Hepatocyte (in vitro differentiated cells): ENCODE measurements around the gene RBM4. TPM values are rescaled to one million over a fixed set of nuclear protein-coding genes. Genes with fewer than 3 reads are reported as not detected.

Experiments
- DNase-seq: peaks from one replicate; pipeline ENCODE4 v3.0.0-alpha.2; 2016; ENCODE audit warnings: low spot score
- H2AFZ ChIP-seq: fragments of 200-600 bp; sonication (generic); 2 replicates; pipeline ENCODE4 v1.6.0; 2016; ENCODE audit warnings: antibody characterized with exemption, mild to moderate bottlenecking
- H3K27ac ChIP-seq: fragments of 200-600 bp; sonication (generic); 2 replicates; pipeline ENCODE4 v1.5.1; 2016; ENCODE audit warnings: mild to moderate bottlenecking
- H3K27me3 ChIP-seq: fragments of 200-600 bp; sonication (generic); 2 replicates; pipeline ENCODE4 v1.6.1; 2016
- H3K36me3 ChIP-seq: fragments of 200-600 bp; sonication (generic); replicated peaks from 2 replicates; pipeline ENCODE4 v1.5.1; 2016; ENCODE audit warnings: low read depth; ENCODE audit not compliant: insufficient read depth
- H3K4me1 ChIP-seq: fragments of 200-600 bp; sonication (generic); 2 replicates; pipeline ENCODE4 v1.5.1; 2016; ENCODE audit warnings: mild to moderate bottlenecking, moderate library complexity; ENCODE audit not compliant: insufficient read depth
- H3K4me2 ChIP-seq: fragments of 200-600 bp; sonication (generic); 2 replicates; pipeline ENCODE4 v1.6.0; 2016
- H3K4me3 ChIP-seq: fragments of 200-600 bp; sonication (generic); 2 replicates; pipeline ENCODE4 v1.5.1; 2016; ENCODE audit warnings: mild to moderate bottlenecking
- H3K79me2 ChIP-seq: fragments of 200-600 bp; sonication (generic); 2 replicates; pipeline ENCODE4 v1.6.0; 2017; ENCODE audit warnings: mild to moderate bottlenecking
- H3K9me2 ChIP-seq: fragments of 200-600 bp; sonication (generic); replicated peaks from 2 replicates; pipeline ENCODE4 v1.6.0; 2017; ENCODE audit warnings: mild to moderate bottlenecking; ENCODE audit not compliant: insufficient read depth
- H3K9me3 ChIP-seq: fragments of 200-600 bp; sonication (generic); 2 replicates; pipeline ENCODE4 v1.5.1; 2016; ENCODE audit warnings: low read depth, mild to moderate bottlenecking
- H4K20me1 ChIP-seq: fragments of 200-600 bp; sonication (generic); 2 replicates; pipeline ENCODE4 v1.6.0; 2016; ENCODE audit warnings: mild to moderate bottlenecking; ENCODE audit not compliant: insufficient read depth, poor library complexity, severe bottlenecking
- EZH2 ChIP-seq: fragments of 200-600 bp; sonication (generic); IDR thresholded peaks from 2 replicates; pipeline ENCODE4 v1.6.1; 2016; ENCODE audit warnings: antibody characterized with exemption, mild to moderate bottlenecking, borderline replicate concordance
- EZH2phosphoT487 ChIP-seq: fragments of 200-600 bp; sonication (generic); IDR thresholded peaks from one replicate; pipeline ENCODE4 v1.6.1; 2018; ENCODE audit warnings: antibody characterized with exemption, mild to moderate bottlenecking, low read depth, moderate library complexity; ENCODE audit not compliant: unreplicated experiment, severe bottlenecking
- whole genome bisulfite sequencing: methylation state at CpG from one replicate; pipeline ENCODE4 v1.1.6; 2016; ENCODE audit warnings: low lambda C conversion rate; ENCODE audit errors: missing lambda C conversion rate; 5-methylcytosine and 5-hydroxymethylcytosine counted together
- polyA plus RNA-seq: library from polyadenylated mRNA; unstranded; fragments of >200 nt; fragmentation: Nextera tagmentation; extraction: Ambion mirVana; gene quantifications from 2 replicates; pipeline ENCODE4 v1.2.1, GENCODE V29; 2016
- total RNA-seq: library from RNA; depleted of rRNA; stranded (reverse); fragments of >200 nt; gene quantifications from 2 replicates; pipeline ENCODE4 v1.2.3, GENCODE V29; 2014
- TF ChIP-seq, protein P1 (sequence below): fragments of 200-600 bp; sonication (generic); IDR thresholded peaks from 2 replicates; pipeline ENCODE4 v1.5.1; 2016; ENCODE audit warnings: antibody characterized with exemption, mild to moderate bottlenecking; ENCODE audit not compliant: poor library complexity

Gene RBM4
- total and polyA plus RNA-seq, 2 experiments from 2014 or later, result 139 to 150 TPM

GRCh38 chr11:66626382-66626781 is 12.1 kb upstream of the RBM4 start:
- Histone ChIP-seq H3K9me3 (no peaks in the 10 kb centered on the region), H3K4me2 (no peak overlapping the region), H3K27ac (no peak overlapping the region), H3K36me3 (no peaks in the 10 kb centered on the region), H2AFZ (no peak overlapping the region), H4K20me1 (peaks cover 98% of the 10 kb centered on the region), H3K9me2 (no peaks in the 10 kb centered on the region), H3K27me3 (no peaks in the 10 kb centered on the region), H3K4me1 (peaks cover 4% of the 10 kb centered on the region), H3K4me3 (no peak overlapping the region), H3K79me2 (peaks cover 100% of the 10 kb centered on the region)
- TF ChIP-seq EZH2phosphoT487, result no peak
- TF ChIP-seq, protein P1, sequence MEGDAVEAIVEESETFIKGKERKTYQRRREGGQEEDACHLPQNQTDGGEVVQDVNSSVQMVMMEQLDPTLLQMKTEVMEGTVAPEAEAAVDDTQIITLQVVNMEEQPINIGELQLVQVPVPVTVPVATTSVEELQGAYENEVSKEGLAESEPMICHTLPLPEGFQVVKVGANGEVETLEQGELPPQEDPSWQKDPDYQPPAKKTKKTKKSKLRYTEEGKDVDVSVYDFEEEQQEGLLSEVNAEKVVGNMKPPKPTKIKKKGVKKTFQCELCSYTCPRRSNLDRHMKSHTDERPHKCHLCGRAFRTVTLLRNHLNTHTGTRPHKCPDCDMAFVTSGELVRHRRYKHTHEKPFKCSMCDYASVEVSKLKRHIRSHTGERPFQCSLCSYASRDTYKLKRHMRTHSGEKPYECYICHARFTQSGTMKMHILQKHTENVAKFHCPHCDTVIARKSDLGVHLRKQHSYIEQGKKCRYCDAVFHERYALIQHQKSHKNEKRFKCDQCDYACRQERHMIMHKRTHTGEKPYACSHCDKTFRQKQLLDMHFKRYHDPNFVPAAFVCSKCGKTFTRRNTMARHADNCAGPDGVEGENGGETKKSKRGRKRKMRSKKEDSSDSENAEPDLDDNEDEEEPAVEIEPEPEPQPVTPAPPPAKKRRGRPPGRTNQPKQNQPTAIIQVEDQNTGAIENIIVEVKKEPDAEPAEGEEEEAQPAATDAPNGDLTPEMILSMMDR, result no peak
- TF ChIP-seq EZH2, result no peak
- no peak for DNase-seq
- WGBS, result 98% methylated on average over 23 of the region's 25 CpGs

- H3K79me2 ChIP-seq, result peaks cover 100% of the 10 kb centered on the region
- H3K4me2 ChIP-seq, result no peak overlapping the region
- no peak overlapping the region for H2AFZ ChIP-seq
- no peak for TF ChIP-seq EZH2phosphoT487
- no peaks in the 10 kb centered on the region for H3K9me2 ChIP-seq
- H3K4me1 ChIP-seq, result peaks cover 2% of the 10 kb centered on the region
- H3K4me3 ChIP-seq, result no peak overlapping the region
- no peaks in the 10 kb centered on the region for H3K36me3 ChIP-seq
- DNase-seq, result no peak
- no peak overlapping the region for H3K27ac ChIP-seq
- over 99% methylated on average over 7 of the region's 7 CpGs for WGBS
- peaks cover 98% of the 10 kb centered on the region for H4K20me1 ChIP-seq
- no peaks in the 10 kb centered on the region for H3K27me3 ChIP-seq
- no peaks in the 10 kb centered on the region for H3K9me3 ChIP-seq
These were observed 11.6 kb upstream of the RBM4 start for GRCh38 chr11:66626926-66627325.

GRCh38 chr11:66628061-66628603 is 10.4 kb upstream of the RBM4 start:
- H3K79me2 ChIP-seq, result peaks cover 100% of the 10 kb centered on the region
- no peak overlapping the region for H3K4me2 ChIP-seq
- no peak overlapping the region for H3K4me3 ChIP-seq
- no peak overlapping the region for H2AFZ ChIP-seq
- H3K4me1 ChIP-seq, result no peaks in the 10 kb centered on the region
- no peaks in the 10 kb centered on the region for H3K9me2 ChIP-seq
- H3K27ac ChIP-seq, result no peak overlapping the region
- peaks cover 98% of the 10 kb centered on the region for H4K20me1 ChIP-seq
- no peaks in the 10 kb centered on the region for H3K9me3 ChIP-seq
- H3K36me3 ChIP-seq, result no peaks in the 10 kb centered on the region
- no peak for TF ChIP-seq EZH2
- DNase-seq, result no peak
- WGBS, result 98% methylated on average over 7 of the region's 7 CpGs
- no peaks in the 10 kb centered on the region for H3K27me3 ChIP-seq

GRCh38 chr11:66629356-66629755 is 9.1 kb upstream of the RBM4 start:
- no peaks in the 10 kb centered on the region for H3K36me3 ChIP-seq
- TF ChIP-seq, protein P1, result no peak
- TF ChIP-seq EZH2phosphoT487, result no peak
- no peak for TF ChIP-seq EZH2
- H3K4me1 ChIP-seq, result no peaks in the 10 kb centered on the region
- H3K27ac ChIP-seq, result no peak overlapping the region
- WGBS, result 90% methylated on average over 2 of the region's 2 CpGs
- H3K79me2 ChIP-seq, result peaks cover 100% of the 10 kb centered on the region
- H2AFZ ChIP-seq, result no peak overlapping the region
- H3K9me2 ChIP-seq, result no peaks in the 10 kb centered on the region
- no peaks in the 10 kb centered on the region for H3K27me3 ChIP-seq
- DNase-seq, result no peak
- peaks cover 91% of the 10 kb centered on the region for H4K20me1 ChIP-seq
- H3K4me2 ChIP-seq, result no peak overlapping the region
- H3K4me3 ChIP-seq, result no peak overlapping the region
- H3K9me3 ChIP-seq, result no peaks in the 10 kb centered on the region
